ENCODE measurements around the gene DTX1.

The DTX1 gene

GRCh38 chr12:113054948-113055486 lies 1.5 kb upstream of the DTX1 start:
- DNase-seq (ENCODE audit: low read depth, low spot score): no peak
- H3K27ac ChIP-seq: no peak overlapping the region

DNA sequence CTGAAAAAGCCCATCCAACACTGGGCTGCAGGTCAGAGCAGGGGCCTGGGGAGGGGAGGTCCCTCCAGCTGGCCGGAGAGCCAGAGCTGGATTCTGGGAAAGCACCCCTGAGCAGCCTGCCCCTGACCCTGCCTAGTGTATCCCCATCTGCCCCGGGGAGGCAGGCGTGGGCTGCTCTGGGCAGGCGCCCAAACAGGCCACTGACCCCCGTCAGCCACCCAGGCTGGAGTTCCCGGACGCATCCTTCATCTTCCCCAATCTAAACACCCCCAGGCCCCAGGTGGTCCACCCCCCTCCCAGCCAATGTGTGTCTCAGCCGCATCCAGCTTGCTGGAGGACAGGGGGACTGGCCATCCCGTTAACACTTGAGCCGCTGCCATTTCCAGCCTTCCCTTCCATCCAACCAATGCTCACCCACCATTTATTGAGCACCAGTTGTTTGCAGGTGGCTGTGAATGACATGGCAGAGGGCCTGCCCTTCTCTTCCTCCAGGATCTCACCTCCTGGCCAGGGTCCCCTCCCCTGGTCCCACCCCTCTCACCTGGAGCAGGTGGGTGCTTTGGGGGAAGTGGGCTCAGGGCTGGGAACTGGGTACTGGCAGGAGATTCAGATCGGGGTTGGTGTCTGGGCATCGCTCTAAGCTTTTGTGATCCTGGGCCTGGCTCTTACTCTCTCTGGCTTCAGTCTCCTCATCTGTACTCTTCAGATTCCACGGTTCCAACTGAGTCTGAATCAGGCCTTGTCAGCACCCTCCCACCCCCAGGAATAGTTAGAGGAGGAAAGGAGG lies 743 bp upstream of the DTX1 start:
- no peak for DNase-seq (ENCODE audit: low read depth, low spot score)
- no peak overlapping the region for H3K27ac ChIP-seq

- no peak overlapping the region for H3K27ac ChIP-seq
- DNase-seq (ENCODE audit: low read depth, low spot score): no peak
These were observed 224 bp upstream of the DTX1 start for GRCh38 chr12:113056381-113056630.

DNA sequence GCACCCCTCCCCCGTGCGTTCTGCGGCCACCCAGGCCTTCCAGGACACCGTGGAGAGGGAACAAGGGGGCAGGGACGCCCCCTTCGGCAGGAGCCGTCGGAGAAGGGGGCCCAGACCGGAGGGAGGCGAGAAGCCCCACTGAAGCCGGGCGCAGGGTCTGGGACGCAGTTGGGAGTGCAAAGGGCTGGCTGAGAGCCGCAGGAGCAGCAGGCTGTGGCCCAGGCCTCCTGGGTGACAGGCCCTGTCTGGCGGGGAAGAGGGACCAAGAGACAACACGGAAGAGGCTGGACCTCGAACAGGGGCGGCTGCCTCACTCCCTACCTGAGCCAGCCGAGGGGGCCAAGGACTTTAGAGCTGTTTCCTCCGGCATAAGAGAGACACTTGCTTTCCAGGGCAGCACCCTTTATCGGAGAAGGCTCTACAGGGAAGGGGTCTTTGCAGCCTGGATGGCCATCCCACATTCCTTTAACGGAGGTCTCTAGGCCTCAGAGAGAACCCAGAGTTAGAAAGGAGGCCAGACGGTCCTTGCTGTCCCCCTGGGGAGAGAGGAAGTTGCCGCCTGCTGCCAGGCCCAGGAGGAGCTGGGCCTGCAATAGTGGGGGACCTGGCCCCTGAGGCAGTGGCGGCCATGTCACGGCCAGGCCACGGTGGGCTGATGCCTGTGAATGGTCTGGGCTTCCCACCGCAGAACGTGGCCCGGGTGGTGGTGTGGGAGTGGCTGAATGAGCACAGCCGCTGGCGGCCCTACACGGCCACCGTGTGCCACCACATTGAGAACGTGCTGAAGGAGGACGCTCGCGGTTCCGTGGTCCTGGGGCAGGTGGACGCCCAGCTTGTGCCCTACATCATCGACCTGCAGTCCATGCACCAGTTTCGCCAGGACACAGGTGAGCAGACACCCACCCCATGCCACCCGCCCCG lies 1.3 kb downstream of the DTX1 start:
- H3K27ac ChIP-seq: no peak overlapping the region
- DNase-seq (ENCODE audit: low read depth, low spot score): no peak

GRCh38 chr12:113058553-113058952 lies 2.0 kb downstream of the DTX1 start:
- DNase-seq (ENCODE audit: low read depth, low spot score): no peak
- H3K27ac ChIP-seq: no peak overlapping the region

DNA sequence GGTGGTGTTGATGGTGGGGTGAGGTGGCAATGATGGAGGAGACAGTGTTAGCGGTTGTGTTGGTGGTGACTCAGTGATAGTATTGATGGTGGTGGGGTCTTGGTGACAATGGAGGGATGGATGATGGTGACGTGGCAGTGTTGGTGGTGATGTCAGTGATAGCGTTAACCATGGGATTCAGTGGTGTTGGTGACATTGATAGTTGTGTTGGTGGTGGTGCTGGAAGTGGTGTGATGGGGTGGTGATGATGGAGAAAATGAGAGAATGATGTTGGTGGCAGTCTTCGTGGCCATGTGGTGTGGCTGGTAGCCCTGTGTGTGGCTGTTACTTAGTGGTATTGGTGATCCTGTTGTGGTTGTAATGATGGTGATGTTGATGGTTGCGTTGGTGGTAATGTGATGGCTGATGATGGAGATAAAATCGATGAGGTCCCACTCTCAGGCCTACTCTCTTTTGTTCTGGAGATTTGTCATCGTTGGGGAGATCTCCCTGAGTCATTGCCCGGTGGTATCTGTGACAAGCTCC lies 2.6 kb downstream of the DTX1 start:
- no peak overlapping the region for H3K27ac ChIP-seq
- no peak for DNase-seq (ENCODE audit: low read depth, low spot score)

GRCh38 chr12:113060336-113060960 lies 3.9 kb downstream of the DTX1 start:
- H3K27ac ChIP-seq: no peak overlapping the region
- no peak for DNase-seq (ENCODE audit: low read depth, low spot score)

DNA sequence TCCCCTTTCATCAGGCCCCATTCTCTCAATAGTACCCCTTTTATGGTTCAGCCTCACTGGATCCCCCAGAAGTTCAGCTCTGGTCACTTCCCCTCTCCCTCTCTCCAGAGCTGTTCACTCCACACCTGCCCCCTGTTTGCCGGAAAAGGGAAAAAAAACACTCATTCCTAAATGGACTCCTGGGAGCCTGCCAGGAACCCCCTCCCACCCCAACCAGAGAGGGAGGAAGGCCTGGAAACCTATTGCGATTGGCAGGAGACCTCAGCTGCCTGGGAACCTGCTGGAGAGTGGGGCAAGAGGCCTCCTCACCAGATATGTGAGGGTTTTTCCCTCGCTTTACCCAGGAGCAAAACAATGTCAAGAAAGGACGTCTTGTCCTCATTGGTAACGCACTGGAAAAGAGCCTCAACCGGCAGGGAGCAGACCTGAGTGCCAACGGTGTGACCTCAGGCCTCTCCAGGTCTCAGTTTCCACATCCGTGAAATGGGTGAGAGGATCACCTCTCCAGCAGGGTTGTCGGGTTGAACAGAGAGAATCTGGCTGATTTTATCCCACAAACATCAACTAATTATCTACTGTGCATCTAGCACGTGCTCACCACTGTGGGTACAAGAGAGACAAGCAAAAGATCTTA lies 4.6 kb downstream of the DTX1 start:
- DNase-seq (ENCODE audit: low read depth, low spot score): no peak
- H3K27ac ChIP-seq: no peak overlapping the region

GRCh38 chr12:113062502-113063395 lies 6.2 kb downstream of the DTX1 start:
- H3K27ac ChIP-seq: no peak overlapping the region
- no peak for DNase-seq (ENCODE audit: low read depth, low spot score)

GRCh38 chr12:113063396-113064350 lies 7.1 kb downstream of the DTX1 start:
- no peak overlapping the region for H3K27ac ChIP-seq
- no peak for DNase-seq (ENCODE audit: low read depth, low spot score)

DNA sequence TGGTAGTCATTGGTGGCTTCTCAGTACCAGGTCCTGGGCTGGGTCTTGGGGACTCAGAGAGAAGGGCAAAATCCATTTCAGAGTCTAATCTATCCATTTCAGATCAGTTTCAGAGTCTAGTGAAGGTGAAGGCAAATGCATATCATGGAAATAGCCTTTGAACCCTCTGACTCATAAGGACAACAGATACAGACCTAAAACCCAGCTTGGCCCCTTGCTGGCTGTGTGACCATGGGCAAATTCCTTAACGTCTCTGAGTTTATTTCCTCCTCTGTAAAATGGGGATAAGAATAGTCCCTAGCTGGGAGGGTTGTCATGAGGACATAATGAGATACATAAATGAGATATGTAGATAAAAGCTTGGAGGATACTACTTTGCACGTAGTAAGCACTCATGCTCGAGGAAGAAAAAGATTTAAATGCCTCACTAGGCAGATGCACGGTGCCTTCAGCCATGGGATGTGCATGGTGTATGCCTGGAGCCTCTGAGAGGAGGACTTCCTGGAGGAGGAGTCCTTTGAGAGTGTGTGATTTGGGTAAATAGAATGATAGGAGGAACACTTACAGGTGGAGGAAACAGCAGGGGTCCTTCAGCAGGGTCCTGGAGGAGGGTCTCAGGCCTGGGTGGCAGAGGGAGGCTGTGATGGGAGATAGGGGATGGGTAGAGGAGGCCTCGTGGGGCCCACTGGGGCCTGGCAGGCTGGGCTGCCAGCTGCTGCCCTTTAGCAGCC lies 8.0 kb downstream of the DTX1 start:
- H3K27ac ChIP-seq: no peak overlapping the region
- no peak for DNase-seq (ENCODE audit: low read depth, low spot score)

- H3K27ac ChIP-seq: no peak overlapping the region
- DNase-seq (ENCODE audit: low read depth, low spot score): no peak
These were observed 8.8 kb downstream of the DTX1 start for GRCh38 chr12:113065126-113066007.

DNA sequence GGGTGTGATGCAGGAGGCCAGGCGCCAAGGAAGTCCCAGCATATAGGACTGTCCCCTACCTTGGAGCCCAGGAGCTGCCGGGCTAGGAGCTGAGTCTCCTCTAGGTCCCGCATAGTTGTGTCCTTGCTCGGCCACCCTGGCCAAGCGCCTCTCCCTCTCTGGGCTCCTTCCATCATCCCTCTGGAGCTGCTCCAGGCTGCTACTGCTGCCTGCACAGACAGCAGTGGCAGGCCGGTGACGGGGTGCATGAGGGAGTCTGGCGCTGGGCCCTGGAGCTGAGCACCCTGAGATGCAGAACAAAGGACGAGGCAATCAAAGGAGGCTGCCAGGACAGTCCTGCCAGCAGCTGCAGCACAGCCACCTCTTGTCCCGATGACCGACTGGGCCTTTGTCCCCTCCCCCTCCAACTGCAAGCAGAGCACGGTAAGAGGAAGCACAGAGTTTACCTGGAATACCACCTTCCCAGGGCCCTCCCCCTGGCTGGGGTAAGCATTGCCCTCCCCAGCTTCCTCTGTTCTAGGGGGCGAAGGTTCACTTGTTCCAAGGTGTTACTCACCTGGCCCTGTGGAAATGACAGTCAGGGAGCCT lies 10.4 kb downstream of the DTX1 start:
- no peak for DNase-seq (ENCODE audit: low read depth, low spot score)

DNA sequence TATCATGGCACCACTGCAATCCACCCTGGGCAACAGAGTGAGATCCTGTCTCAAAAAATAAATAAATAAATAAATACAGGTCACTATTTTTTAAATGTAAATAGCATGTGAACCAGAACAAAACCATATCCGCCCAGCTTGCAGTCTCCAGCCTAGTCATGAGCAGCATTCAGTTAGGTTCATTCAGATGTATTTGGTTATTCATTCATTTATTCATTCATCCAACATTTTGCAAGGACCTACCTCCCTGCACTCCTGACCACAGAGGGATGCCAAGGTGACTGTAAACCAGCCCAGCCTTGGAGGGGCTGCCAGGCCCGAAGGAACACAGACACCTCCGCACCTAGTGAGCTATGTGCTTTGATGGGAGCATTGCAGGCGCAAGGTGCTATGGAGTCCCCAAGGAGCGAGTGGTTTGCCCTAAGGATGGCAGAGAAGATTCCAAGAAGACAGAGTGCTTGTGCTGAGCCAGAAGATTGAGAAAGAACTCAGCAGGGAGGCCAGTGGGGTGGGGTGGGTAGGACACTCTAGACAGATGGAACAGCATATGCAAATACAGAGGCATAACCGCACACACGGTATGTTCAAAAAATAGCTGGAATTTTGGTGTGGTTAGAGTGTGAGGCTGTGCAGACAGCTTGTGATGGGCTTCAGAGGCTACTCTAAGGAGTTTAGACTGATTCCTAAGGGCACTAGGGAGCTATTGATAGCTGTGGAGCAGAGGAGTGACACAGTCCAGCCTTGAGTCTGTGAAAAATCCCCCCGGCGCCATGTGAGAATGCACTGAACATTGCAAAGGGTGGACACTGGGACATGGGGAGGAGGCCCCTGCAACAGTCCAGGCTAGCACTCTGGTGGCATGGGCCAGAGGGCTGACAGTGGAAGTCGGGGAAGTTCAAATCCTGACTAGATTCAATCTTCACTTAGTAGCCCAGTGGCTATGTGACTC lies 11.7 kb downstream of the DTX1 start:
- H3K27ac ChIP-seq: no peak overlapping the region
- no peak for DNase-seq (ENCODE audit: low read depth, low spot score)

More for the DNA sequence above, 10.4 kb downstream of the DTX1 start:
- H3K27ac ChIP-seq: no peak overlapping the region

DNA sequence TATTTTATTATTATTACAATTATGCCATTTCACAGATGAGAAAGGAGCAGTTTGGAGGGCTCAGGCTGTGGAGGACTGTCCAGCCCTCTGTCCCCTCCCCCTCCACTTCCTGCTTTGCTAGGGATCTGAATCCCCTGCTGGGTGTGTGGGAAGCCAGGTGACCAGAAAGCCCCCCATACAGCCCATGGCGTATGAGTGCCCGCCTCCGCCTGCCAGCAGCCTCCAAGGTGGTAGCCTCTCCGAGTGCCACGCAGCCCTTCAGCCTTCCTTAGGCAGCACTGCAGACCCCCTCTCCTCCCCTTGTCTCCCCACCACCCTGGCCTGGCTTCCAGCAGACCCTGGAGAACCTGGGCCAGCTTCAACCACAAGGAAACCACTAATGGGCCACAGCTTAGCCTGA lies 12.6 kb downstream of the DTX1 start:
- DNase-seq (ENCODE audit: low read depth, low spot score): no peak
- H3K27ac ChIP-seq: no peak overlapping the region
